DMS 273 (cell line): ENCODE results near the gene STEAP4.
"Not testable (repeated sequence)": the region's sequence is repeated elsewhere in the genome, so short reads cannot be mapped to it uniquely, and the experiment has no call there.

Experiments used
- DNase-seq: peaks from one replicate; lab custom pipeline; 2025; ENCODE audit not compliant: unreplicated experiment; lab: John Stamatoyannopoulos, UW

STEAP4 gene

DNA sequence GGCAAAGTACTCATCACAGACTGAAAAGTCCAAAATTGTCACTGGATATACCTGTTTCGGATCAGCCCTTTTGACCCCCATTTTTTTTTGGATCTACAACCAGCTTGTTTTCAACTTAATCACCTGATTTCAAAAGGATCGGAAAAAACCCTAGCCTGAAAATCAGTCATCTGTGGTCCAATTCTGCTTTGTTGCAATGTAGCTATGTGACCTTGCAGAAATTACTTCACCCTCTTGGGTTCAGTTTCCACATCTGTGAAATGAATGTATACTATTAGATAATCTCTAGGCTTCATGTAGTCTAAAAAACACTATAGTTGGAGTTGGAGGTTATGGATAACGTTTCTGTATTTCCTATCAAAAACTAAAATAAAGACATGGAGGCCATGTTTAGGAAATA is 37.1 kb downstream of the STEAP4 start:
- no peak for DNase-seq

DNA sequence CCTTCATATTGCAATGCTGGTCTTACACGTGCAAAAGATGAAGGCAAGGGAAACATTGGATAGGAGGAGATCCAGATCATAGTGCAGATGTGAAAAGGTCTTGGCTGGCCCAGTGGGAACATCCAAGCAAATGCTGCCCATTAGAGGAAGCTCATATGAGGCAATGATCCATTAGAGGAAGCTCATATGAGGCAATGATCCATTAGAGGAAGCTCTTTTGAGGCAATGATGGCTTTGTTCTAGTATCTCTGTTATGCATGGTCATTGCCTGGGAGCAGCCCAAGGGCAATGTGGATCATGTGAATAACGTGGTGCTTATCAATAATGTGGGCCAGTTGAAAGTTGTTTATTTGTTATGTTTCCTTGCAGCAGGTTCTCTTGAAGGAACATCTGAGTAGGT is 37.8 kb downstream of the STEAP4 start:
- DNase-seq = no peak

DNA sequence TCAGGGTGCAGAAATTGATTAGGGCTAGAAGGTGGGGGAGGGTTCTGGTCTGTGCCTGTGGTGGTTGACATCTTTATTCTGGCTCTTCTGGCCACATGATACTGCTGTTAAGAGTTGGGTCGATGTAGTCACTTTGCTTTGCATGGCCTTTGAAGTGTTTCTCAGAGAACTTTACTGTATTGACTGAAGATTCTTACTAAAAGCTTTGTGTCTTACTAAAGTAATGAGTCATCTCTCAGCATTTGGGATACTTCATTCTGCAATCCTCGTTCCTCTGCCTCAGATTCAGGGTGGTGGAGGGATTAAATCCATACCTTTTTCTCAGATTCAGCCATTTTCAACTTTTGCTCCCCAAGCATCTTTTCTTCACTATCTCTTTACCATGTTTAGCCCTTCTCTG is 38.6 kb downstream of the STEAP4 start:
- DNase-seq = no peak

DNA sequence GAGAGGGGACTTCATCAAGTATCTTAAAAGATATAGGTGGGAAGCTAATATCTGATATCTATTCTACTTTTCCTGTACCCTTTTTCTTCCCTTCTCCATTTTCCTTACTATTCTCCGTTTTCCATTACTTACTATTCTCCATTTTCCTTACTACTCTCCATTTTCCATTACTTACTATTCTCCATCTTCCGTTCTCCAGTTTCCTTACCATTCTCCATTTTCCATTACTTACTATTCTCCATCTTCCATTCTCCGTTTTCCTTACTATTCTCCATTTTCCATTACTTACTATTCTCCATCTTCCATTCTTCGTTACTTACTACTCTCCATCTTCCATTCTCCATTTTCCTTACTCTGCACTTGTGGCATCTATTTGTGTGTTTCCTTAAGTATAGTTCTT is 39.3 kb downstream of the STEAP4 start:
- peak; percentile 6 for DNase-seq

DNA sequence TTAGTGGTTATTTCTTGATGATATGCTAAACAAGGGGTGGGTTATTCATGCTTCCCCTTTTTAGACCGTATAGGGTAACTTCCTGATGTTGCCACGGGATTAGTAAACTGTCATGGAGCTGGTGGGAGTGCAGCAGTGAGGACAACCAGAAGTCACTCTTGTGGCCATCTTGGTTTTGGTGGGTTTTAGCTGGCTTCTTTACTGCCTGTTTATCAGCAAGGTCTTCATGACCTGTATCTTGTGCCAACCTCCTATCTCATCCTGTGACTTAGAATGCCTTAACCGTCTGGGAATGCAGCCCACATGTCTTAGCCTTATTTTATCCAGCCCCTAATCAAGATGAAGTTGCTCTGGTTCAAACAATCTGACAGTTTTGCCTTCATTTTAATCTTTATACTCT is 41.7 kb downstream of the STEAP4 start:
- DNase-seq = not testable (repeated sequence)

DNA sequence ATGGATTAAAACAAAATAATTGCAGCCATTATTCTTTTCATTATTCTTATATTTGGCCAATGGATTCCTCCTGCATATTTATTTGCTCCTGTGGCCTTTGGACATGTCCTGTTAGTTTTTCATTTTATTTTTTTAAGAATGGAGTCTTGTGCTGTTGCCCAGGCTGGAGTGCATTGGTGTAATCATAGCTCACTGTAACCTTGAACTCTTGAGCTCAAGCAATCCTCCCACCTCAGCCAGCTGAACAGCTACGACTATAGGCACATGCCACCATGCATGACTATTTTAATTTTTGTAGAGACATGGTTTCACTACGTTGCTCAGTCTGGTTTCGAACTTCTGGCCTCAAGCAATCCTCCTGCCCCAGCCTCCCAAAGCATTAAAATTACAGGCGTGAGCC is 44.1 kb downstream of the STEAP4 start:
- no peak for DNase-seq

DNA sequence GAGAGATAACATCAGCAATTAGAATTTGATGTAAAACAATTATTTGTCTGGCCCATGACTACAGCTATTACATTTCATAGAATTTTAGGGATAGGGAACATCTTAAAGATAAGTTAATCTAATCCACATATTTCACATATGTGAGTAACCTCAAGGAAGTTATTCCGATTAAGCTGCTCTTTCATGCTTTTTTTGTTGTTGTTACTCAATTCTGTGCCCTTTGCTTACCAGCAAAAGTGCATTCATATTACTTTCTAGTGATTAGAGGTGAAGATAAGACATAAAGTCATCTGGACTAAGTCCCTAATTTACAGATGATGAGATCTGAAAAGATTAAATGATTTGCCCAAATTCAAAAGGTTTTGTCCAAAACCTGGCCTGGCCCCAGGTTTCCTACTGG is 46.0 kb downstream of the STEAP4 start:
- no peak for DNase-seq

DNA sequence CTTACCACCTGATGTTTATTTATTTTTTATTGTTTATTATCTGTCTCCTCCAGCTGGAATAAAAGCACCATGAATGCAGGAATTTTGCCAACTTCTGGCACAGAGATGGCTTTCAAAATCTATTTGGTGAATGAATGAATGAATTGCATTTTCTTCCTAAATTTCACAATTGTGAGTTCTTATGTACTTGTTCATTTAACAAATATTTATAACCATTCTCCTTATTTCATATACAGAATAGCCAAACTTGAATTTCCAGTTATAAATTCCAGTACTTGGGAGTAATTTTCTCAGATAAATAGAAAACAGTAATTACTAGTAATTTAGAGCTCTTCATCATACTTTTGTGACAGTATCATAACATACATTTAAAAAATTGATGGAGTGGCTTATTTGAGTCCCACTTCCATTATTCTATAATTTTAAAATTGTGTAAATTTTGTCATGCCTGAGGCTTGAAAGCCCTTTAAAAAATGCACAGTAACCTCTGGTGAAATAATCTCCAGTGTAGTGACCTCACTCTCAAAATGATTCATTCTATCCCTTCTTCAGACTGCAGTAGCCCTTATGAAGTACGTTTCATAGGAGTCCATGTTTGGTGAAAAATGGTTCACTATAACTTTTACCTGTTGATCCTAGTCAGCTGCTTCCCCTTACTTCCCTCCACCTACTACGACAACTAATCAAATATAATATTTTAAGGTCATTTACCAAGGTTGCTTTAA is 46.9 kb downstream of the STEAP4 start:
- no peak for DNase-seq

DNA sequence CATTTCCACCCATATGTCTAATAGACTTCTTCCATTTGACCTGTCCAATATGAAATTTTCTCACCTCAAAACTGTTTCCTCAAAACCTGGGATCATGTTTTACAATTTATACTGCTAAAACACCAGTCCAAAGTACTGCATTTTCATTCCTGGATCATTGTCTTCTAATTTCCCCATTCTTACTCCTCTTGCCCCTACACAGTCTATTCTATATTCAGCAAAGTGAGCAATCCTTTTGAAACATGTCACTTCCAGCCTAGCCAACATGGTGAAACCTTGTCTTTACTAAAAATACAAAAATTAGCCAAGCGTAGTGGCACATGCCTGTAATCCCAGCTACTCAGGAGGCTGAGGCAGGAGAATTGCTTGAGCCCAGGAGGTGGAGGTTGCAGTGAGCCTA is 48.4 kb downstream of the STEAP4 start:
- not testable (repeated sequence) for DNase-seq

DNA sequence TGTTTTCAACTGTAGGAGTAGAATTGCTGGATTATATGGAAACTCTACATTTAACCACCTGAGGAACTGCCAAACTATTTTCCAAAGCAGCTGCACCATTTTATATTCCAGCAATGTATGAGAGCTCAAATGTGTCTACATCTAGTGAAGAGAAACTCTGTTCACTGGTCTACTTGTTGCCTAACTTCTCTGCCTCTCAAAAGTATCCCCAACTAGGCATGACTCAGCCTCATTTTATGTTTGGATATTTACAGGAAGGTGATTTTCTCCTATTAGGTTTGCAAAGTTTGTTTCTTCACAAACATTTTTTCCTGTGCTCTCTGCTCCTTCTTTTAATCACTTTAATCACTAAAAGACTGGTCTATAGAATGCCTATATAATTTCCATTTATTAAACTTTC is 49.8 kb downstream of the STEAP4 start:
- DNase-seq = no peak

DNA sequence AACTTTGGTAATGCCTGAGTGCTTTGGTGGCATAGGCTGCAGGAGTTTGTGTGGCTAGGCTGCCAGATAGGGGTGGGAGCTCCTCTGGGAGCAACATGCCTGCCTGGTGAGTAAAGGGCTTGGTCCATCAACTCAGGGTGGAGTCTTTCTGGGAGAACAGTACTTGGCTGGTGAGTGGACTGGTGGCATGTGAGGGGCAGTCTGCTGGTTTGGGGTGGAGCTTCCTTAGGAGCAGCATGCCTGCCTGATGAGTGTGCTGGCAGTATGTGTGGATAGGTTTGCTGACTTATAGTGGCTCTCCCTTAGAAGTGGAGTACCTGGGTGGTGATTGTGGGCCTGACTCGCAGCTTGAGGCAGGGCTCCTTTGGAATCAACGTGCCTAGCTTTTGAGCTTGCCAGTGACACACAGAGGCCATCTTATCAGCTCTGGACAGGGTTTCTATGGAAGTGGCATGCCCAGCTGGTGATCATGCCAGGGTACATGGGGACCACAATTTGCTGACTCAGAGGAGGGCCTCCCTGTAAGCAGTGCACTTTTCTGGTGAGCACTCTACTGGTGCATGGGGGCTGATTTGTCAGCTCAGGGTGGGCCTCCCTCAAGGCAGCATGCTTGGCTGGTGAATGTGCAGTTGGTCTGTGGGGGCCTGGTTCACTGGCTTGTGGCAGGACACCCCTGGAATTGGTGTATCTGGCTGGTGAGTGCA is 51.8 kb downstream of the STEAP4 start:
- DNase-seq = no peak

DNA sequence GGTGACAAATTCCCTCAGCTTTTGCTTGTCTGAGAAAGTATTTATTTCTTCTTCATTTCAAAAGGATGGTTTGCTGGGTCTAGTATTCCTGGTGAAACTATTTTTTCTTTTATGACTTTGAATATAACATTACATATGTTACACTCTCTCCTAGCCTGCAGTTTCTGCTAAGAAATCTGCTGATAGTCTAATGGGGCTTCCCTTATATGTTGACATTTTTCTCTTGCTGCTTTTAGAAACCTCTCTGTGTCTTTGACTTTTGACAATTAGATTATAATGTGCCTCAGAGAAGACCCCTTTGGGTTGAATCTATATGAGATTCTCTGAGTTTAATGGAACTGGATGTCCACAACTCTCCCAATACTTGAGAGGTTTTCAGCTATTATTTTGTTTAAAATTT is 53.1 kb downstream of the STEAP4 start:
- no peak for DNase-seq

DNA sequence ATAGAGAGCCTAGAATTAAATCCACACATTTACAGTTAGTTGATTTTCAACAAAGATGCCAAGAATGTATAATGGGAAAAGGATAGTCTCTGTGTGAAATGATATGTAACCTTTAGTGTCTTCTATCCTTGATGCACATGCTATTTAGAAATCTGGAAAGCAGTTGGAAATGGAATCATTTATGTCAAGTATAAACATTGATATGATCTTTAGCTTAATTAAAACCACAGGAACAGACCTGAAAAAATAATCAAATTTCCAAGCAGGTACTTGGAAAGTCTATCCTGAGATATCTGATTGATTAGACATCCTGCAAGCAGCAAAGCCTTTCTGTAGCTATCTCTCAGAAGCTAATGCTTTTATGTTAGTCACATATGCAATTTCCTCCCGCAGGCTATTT is 62.4 kb downstream of the STEAP4 start:
- DNase-seq = no peak

DNA sequence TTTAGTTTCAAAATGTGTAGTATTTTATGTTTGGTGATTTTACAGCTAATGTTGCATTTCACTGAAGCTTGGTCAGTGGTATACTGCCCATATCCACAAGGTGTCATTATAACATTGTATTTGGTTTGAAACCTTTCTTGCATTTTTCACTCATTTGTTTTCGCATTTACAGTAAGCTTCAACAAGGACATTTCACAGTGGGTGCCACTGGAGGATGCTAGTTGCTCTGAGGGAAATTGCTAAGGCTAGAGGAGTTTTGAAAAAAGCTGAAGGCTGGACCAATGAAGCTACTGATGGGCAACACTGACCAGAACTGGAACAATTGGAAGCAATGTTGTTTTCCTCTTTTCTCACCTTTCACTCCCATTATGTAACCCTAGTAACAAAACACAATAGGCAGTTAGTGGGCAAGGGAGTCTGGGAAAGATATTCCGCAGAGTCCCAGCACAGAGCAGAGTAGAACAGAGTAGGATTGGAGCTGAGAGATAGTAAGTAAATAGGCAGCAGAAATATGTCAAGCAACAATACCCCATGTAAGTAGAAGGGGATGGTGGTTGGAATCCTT is 63.3 kb downstream of the STEAP4 start:
- DNase-seq = peak; percentile 72

DNA sequence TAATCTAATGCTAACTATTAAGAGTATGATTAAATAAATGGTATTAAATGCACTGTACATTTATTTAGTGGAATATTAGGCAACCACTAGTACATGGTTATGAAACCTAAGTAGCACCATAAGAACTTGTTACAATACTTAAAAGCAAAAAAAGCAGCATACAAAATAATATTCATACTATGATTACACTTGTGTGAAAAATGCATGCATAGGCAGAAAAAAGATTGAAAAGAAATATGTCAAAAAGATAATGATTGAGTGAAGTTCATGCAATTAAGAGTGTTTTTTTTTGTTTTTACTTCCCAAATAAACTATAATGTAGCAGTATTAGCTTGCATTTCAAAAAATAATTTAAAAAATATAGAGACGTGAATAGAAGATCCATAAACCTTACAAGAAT is 66.8 kb downstream of the STEAP4 start:
- no peak for DNase-seq

DNA sequence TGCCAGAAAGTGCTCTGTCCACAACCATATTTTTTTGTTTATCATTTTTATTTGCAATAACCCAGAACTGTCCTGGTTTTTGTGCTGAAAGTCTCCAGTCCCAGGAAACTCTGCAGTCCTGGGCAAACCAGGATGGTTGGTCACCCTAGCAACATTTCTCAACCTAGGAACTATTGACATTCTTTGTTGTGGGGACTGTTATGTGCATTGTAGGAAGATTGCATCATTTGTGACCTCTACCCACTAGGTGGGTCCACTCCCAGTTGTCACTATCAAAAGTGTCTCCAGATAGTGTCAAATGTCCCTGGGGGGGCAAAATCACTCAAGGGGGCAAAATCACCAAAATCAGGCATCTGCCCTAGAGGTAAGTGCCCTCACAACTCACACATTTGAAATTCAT is 72.9 kb downstream of the STEAP4 start:
- no peak for DNase-seq

DNA sequence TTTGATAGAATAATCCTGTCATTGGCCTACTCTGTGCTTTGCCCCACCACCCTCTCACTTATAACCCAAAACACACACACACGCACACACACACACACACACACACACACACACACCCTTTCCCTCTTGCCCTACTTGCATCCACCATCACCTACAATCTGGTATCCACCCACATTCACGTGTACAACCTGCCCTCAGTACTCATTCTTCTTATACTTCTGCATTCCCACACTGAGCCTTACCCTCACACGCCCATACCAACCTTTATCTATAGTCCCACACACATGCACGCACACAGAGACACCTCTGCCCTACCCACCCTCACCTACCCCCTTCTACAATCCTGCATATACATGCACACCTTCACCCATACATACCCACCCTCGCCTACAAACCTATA is 76.0 kb downstream of the STEAP4 start:
- no peak for DNase-seq

DNA sequence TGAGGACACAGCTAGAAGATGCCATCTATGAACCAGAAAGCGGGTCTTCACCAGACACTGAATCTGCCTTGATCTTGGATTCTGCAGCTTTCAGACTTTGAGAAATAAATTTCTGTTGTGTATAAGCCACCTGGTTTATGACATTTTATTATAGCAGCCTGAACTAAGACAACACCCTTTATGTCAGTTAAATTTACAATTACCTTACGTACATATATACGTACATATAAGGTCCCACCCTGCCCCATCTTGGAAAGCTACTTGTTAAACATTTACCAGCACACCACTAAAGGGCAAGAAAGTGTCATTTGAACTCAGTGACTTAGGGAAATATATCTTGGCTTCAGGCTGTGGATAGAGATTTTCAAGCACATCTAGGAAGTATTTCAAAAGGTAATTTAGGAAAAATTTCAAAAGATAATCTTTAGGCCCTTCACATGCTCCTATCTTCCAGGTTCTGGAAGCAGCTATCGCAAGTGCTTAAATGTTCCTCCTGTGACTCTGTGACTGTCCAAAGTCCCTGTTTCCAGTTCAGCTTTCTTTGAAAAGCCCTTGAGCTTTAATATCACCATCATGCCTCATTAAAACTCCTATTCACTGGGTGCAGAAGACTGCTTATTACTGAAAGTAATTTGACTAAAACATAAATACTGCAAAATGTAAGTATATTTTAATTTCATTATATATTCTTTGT is 77.2 kb downstream of the STEAP4 start:
- DNase-seq = no peak

DNA sequence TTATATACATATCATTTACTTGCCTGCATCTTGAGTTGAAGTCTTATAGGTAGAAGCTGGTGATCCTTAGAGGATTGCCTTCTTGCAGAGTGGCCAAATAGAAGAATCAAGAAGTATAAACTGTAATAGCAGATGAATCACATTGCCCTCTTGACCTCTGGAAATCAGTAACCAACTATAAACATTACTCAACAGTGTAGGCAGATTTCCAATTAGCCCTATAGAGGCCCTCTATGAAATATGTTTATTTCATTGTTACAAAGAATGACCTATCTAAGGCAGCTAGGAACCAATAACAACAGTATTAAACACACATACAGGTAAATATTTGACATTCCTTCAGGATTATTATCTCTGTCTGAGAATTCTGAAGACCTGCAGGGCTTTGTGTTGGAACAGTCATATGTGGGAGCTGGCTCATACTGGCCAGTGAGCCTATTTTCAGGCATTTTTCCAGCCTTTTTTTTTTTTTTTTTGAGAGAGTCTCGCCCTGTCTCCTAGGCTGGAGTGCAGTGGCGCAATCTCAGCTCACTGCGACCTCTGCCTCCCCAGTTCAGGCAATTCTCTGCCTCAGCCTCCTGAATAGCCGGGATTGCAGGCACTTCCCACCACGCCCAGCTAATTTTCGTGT is 79.7 kb downstream of the STEAP4 start:
- no peak for DNase-seq

DNA sequence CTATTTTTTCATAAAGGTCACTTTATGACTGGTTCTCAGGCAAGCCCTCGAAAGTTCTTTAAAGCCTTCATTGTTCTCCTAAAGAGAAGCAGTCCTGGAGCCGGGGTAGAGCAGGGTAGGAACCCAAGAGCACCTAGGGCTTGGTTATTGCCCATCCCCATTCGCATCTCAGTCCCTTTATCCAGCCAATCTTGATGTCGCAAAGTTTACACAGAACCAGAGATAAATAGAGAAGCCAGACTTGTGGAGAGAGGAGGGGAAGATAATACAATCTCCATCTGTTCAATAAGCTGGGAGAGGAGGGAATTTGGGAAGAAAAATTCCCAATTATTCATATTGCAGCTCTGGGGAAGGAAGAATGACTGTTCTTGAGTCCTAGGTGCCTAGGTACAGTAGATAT is 80.5 kb downstream of the STEAP4 start:
- no peak for DNase-seq

DNA sequence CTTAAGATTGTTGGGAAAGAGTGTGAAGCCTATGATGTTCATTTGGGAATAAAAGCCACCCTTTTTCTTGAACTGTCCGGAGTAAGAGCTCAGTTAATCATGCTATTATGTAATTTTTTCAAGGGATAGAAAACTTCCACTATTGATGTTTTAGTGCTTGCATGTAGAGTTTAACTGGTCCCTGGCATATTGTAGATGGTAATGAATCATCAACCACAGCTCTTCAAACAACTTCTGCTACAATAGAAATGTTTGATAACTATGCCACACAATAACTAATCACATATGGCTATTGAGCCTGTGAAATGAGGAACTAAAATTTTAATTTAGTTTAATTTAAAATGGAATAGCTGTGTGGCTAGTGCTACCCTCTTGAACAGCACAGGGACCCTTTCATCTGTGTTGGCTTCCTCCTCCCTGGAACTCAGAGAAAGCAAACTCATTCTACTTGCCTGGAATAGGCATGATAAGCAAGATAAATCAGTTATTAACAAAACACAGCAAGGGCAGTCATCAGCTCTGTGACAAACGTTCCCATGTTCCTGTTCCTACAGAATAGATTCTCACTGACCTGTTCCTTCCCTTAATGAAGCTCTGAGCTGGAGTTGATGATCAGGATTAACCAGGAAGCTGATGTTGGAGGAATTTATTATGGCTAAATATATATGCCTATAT is 82.0 kb downstream of the STEAP4 start:
- DNase-seq = no peak
